A549 (cell line): ENCODE measurements around the gene GRM5. TPM values are rescaled to one million over a fixed set of nuclear protein-coding genes. Genes with fewer than 3 reads are reported as not detected.

ENCODE experiments used
- ATAC-seq, 2 experiments: fragments of 200-7000 bp in 1 of 2; fragments of >200 bp in 1 of 2; cut with Nextera tagmentation in 1 of 2; cut with Tn5 transposase in 1 of 2; 3 replicates each; pipeline versions ENCODE4 v1.8.0 to v1.9.1; 2018 to 2020; ENCODE audit warnings: mild to moderate bottlenecking in 1 of 2, moderate library complexity in 1 of 2
- CTCF ChIA-PET: fragments of 300-600 bp; sonication (Branson Sonifier 250); formaldehyde crosslinking; extraction: SDS; loops from one replicate; lab custom pipeline; 2021; ENCODE audit warnings: antibody characterized with exemption, inconsistent platforms; lab: Yijun Ruan, JAX
- POLR2A ChIA-PET: fragments of 350-600 bp; formaldehyde crosslinking; extraction: SDS; loops from one replicate; lab custom pipeline; 2021; ENCODE audit warnings: antibody characterized with exemption, inconsistent platforms; lab: Yijun Ruan, JAX
- DNase-seq, 2 experiments: peaks; one replicate each; pipeline versions ENCODE4 v3.0.0 to v3.0.0-alpha.2; 2011 to 2016; ENCODE audit warnings: low read depth in 1 of 2, low spot score in 1 of 2
- FAIRE-seq: peaks from 2 replicates; lab custom pipeline; 2011; peaks lifted over from hg19 to GRCh38; lab: Jason Lieb, UNC
- H3K27ac ChIP-seq, 2 experiments: fragments of >200 bp; sonication (Bioruptor Twin); formaldehyde crosslinking; 3 replicates each; pipeline ENCODE4 v1.5.1; 2016 to 2017
- H3K4me1 ChIP-seq: fragments of >200 bp; sonication (Bioruptor Twin); formaldehyde crosslinking; 3 replicates; pipeline ENCODE4 v1.6.1; 2016
- H3K4me2 ChIP-seq: fragments of >200 bp; sonication (Bioruptor Twin); formaldehyde crosslinking; 3 replicates; pipeline ENCODE4 v1.6.1; 2016
- H3K4me3 ChIP-seq: fragments of >200 bp; sonication (Bioruptor Twin); formaldehyde crosslinking; 3 replicates; pipeline ENCODE4 v1.5.1; 2016
- H3K9me3 ChIP-seq: fragments of >200 bp; sonication (Bioruptor Twin); formaldehyde crosslinking; 3 replicates; pipeline ENCODE4 v1.6.1; 2016
- BCL3 ChIP-seq: fragments of >200 bp; sonication (Bioruptor Twin); formaldehyde crosslinking; IDR thresholded peaks from 3 replicates; pipeline ENCODE4 v1.6.1; 2016
- BHLHE40 ChIP-seq: IDR thresholded peaks from 2 replicates; pipeline ENCODE4 v1.6.1; 2012; ENCODE audit warnings: low read depth, low read length, inconsistent platforms
- CBX8 ChIP-seq: fragments of 200-600 bp; sonication (generic); IDR thresholded peaks from 2 replicates; pipeline ENCODE4 v1.6.1; 2016
- CHD2 ChIP-seq: fragments of 150-350 bp; IDR thresholded peaks from 2 replicates; pipeline ENCODE4 v1.6.1; 2014; ENCODE audit warnings: low read length; ENCODE audit not compliant: partially characterized antibody
- E2F6 ChIP-seq: IDR thresholded peaks from 2 replicates; pipeline ENCODE4 v1.6.1; 2012; ENCODE audit warnings: low read depth, borderline replicate concordance
- EHF ChIP-seq: fragments of 250-450 bp; sonication (Bioruptor Pico); IDR thresholded peaks from 2 replicates; pipeline ENCODE4 v1.5.0; 2020; ENCODE audit warnings: mild to moderate bottlenecking
- EHMT2 ChIP-seq: fragments of 200-600 bp; sonication (generic); IDR thresholded peaks from 2 replicates; pipeline ENCODE4 v1.6.1; 2016; ENCODE audit warnings: antibody characterized with exemption, low read depth, mild to moderate bottlenecking, moderate library complexity
- ELK1 ChIP-seq: fragments of 150-350 bp; IDR thresholded peaks from 2 replicates; pipeline ENCODE4 v1.6.1; 2014; ENCODE audit warnings: low read depth, mild to moderate bottlenecking, low read length
- HDAC2 ChIP-seq: fragments of 200-600 bp; sonication (generic); IDR thresholded peaks from 2 replicates; pipeline ENCODE4 v1.6.1; 2016
- HEYL ChIP-seq: fragments of 250-450 bp; sonication (Bioruptor Pico); IDR thresholded peaks from 2 replicates; pipeline ENCODE4 v1.8.0; 2021; ENCODE audit warnings: mild to moderate bottlenecking, moderate library complexity
- HMGXB4 ChIP-seq: fragments of 250-450 bp; sonication (Bioruptor Pico); IDR thresholded peaks from 2 replicates; pipeline ENCODE4 v1.5.0; 2021; ENCODE audit warnings: mild to moderate bottlenecking, moderate library complexity, borderline replicate concordance
- KDM5A ChIP-seq: fragments of 200-600 bp; sonication (generic); IDR thresholded peaks from 2 replicates; pipeline ENCODE4 v1.6.1; 2016; ENCODE audit warnings: antibody characterized with exemption, mild to moderate bottlenecking
- NPAS2 ChIP-seq: fragments of 250-450 bp; sonication (Bioruptor Pico); IDR thresholded peaks from 2 replicates; pipeline ENCODE4 v1.8.0; 2022; ENCODE audit warnings: mild to moderate bottlenecking, moderate library complexity, borderline replicate concordance
- NR3C1 ChIP-seq: fragments of >200 bp; sonication (Bioruptor Twin); formaldehyde crosslinking; IDR thresholded peaks from 3 replicates; pipeline ENCODE4 v1.6.1; 2017
- POLR2A ChIP-seq: IDR thresholded peaks from 2 replicates; pipeline ENCODE4 v1.6.1; 2012; ENCODE audit warnings: mild to moderate bottlenecking, low read length
- RAD21 ChIP-seq, 2 experiments: fragments of >200 bp in 1 of 2; sonication (Bioruptor Twin) in 1 of 2; formaldehyde crosslinking in 1 of 2; IDR thresholded peaks in 1 of 2; conservative IDR thresholded peaks in 1 of 2; 2 replicates in 1 of 2; 3 replicates in 1 of 2; pipeline ENCODE4 v1.6.1; 2012 to 2018; ENCODE audit warnings: inconsistent platforms in 1 of 2
- RARB ChIP-seq: fragments of 250-450 bp; sonication (Bioruptor Pico); IDR thresholded peaks from 2 replicates; pipeline ENCODE4 v1.8.0; 2021; ENCODE audit warnings: mild to moderate bottlenecking, moderate library complexity
- RCOR1 ChIP-seq: fragments of 150-350 bp; IDR thresholded peaks from 2 replicates; pipeline ENCODE4 v1.6.1; 2014; ENCODE audit warnings: antibody characterized with exemption, low read length, low read depth
- RFX5 ChIP-seq: fragments of 450-650 bp; IDR thresholded peaks from 2 replicates; pipeline ENCODE4 v1.7.1; 2014; ENCODE audit warnings: antibody characterized with exemption, mild to moderate bottlenecking, moderate library complexity
- SREBF2 ChIP-seq: fragments of 450-650 bp; IDR thresholded peaks from 2 replicates; pipeline ENCODE4 v1.6.1; 2014; ENCODE audit warnings: mild to moderate bottlenecking, moderate library complexity
- TFCP2L1 ChIP-seq: fragments of 250-450 bp; sonication (Bioruptor Pico); IDR thresholded peaks from 2 replicates; pipeline ENCODE4 v1.5.0; 2021; ENCODE audit warnings: mild to moderate bottlenecking
- TP53 ChIP-seq: fragments of 250-450 bp; sonication (Bioruptor Pico); IDR thresholded peaks from 2 replicates; pipeline ENCODE4 v1.5.0; 2021; ENCODE audit warnings: mild to moderate bottlenecking, moderate library complexity
- ZC3H11A ChIP-seq: fragments of 450-650 bp; IDR thresholded peaks from 2 replicates; pipeline ENCODE4 v1.6.1; 2014; ENCODE audit warnings: antibody characterized with exemption, mild to moderate bottlenecking
- ZFP36 ChIP-seq: fragments of 450-650 bp; IDR thresholded peaks from 2 replicates; pipeline ENCODE4 v1.6.1; 2014; ENCODE audit warnings: borderline replicate concordance; ENCODE audit not compliant: partially characterized antibody
- WGBS: methylation state at CpG from one replicate; pipeline ENCODE4 v1.1.6; 2017; ENCODE audit errors: missing lambda C conversion rate; 5-methylcytosine and 5-hydroxymethylcytosine counted together
- polyA plus RNA-seq, 4 experiments: library from polyadenylated mRNA; depleted of rRNA in 3 of 4; stranded (reverse); fragments of >200 nt; fragmentation: RNase III in 1 of 4; extraction: RNeasy Plus Mini Kit Qiagen cat#74134 plus additional on column Dnase treatment in 1 of 4; gene quantifications; 2 replicates in 3 of 4; 3 replicates in 1 of 4; pipeline ENCODE4 v1.2.3, GENCODE V29; 2011 to 2017

The GRM5 gene
- polyA plus RNA-seq, 2 of the 4 experiments (the other 2 are of a cell fraction), result 0.01 TPM; not detected in 1

GRCh38 chr11:88689548-88690240 lies 376.1 kb downstream of the GRM5 start:
- POLR2A ChIA-PET, result no interaction called here
- 34% methylated on average over 6 of the region's 6 CpGs for WGBS
- H3K4me3 ChIP-seq, result no peak overlapping the region
- no peak for FAIRE-seq
- DNase-seq, result no peak
- no peaks in the 10 kb centered on the region for H3K4me1 ChIP-seq
- H3K27ac ChIP-seq, result no peak overlapping the region
- H3K9me3 ChIP-seq, result no peaks in the 10 kb centered on the region
- TF ChIP-seq TP53 (CRISPR knock-in tag), result no peak
- no peak for TF ChIP-seq KDM5A
- no peak for TF ChIP-seq RARB (CRISPR knock-in tag)
- TF ChIP-seq EHMT2, result no peak
- no peak for TF ChIP-seq ZC3H11A
- no peak for TF ChIP-seq BCL3
- no peak for TF ChIP-seq ZFP36
- no peak for TF ChIP-seq CHD2
- TF ChIP-seq RFX5, result no peak
- TF ChIP-seq EHF (CRISPR knock-in tag), result no peak
- no peak for TF ChIP-seq HMGXB4 (CRISPR knock-in tag)
- no peak for TF ChIP-seq TFCP2L1
- no peak for TF ChIP-seq POLR2A
- no peak for TF ChIP-seq ELK1
- TF ChIP-seq CBX8, result no peak
- no peak for TF ChIP-seq HDAC2
- no peak for TF ChIP-seq SREBF2
- no peak for TF ChIP-seq RAD21 (conservative IDR thresholded peaks at IDR 0.05 in 1 of 2, IDR thresholded peaks at IDR 0.05 in 1 of 2)
- TF ChIP-seq BHLHE40, result no peak
- CTCF ChIA-PET, result no interaction called here
- H3K4me2 ChIP-seq, result no peak overlapping the region
- ATAC-seq, result no peak

- H3K9me3 ChIP-seq, result no peaks in the 10 kb centered on the region
- no peak overlapping the region for H3K4me2 ChIP-seq
- 22% methylated on average over 1 of the region's 1 CpG for WGBS
- ATAC-seq (no peak), FAIRE-seq (no peak), DNase-seq (no peak)
- no peak overlapping the region for H3K27ac ChIP-seq
- no peaks in the 10 kb centered on the region for H3K4me1 ChIP-seq
- ChIA-PET POLR2A (no interaction called here), CTCF (interaction anchor here (0.7 kb wide), 1 partner anchor 16 kb away, joined by 3 read pairs; no protein-coding TSS in a partner anchor)
- TF ChIP-seq NR3C1 (no peak), RCOR1 (no peak), ZC3H11A (no peak), NPAS2 (CRISPR knock-in tag) (no peak), HEYL (CRISPR knock-in tag) (no peak), E2F6 (no peak), SREBF2 (no peak)
- H3K4me3 ChIP-seq, result no peak overlapping the region
Measured at GRCh38 chr11:88683024-88683423, 382.8 kb downstream of the GRM5 start.
